Measurements from ENCODE around the gene CLEC14A.

Gene CLEC14A, protein sequence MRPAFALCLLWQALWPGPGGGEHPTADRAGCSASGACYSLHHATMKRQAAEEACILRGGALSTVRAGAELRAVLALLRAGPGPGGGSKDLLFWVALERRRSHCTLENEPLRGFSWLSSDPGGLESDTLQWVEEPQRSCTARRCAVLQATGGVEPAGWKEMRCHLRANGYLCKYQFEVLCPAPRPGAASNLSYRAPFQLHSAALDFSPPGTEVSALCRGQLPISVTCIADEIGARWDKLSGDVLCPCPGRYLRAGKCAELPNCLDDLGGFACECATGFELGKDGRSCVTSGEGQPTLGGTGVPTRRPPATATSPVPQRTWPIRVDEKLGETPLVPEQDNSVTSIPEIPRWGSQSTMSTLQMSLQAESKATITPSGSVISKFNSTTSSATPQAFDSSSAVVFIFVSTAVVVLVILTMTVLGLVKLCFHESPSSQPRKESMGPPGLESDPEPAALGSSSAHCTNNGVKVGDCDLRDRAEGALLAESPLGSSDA

DNA sequence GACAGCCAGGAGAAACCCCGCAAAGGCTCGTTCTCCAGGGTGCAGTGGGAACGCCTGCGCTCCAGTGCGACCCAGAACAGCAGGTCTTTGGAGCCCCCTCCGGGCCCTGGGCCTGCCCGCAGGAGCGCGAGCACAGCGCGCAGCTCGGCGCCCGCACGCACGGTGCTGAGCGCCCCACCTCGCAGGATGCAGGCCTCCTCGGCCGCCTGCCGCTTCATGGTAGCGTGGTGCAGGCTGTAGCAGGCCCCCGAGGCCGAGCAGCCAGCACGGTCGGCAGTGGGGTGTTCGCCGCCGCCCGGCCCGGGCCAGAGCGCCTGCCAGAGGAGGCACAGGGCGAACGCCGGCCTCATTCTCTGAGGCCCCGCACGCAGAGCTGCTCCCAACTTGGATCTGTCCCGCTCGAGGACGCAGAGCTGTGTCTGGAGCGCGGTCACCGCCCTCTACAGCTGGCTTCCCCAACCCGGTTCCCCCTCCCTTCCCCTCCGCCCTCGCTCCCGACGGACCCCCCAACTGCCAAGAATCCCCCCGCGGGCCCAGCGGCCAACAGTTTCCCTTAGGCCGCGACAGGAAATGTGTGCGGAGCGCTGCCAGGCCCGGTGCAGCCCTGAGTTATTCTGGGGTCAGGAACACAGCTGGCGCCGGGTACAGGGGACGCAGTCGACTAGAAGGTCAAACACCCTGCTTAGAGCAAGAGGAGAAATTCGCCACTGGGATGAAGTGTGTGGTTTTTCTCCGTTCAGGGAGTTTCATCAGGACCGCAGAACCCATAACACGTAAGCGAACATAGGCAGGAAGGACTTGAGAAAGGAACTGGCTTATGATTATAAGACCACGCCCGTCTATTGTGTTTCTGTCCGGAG, at the start of gene CLEC14A:
Gene CLEC14A, minus strand, starts transcription at position 421 of the 860 bp plus-strand sequence. Its CDS starts 71 bp downstream, at position 350.
- no peak for DNase-seq

DNA sequence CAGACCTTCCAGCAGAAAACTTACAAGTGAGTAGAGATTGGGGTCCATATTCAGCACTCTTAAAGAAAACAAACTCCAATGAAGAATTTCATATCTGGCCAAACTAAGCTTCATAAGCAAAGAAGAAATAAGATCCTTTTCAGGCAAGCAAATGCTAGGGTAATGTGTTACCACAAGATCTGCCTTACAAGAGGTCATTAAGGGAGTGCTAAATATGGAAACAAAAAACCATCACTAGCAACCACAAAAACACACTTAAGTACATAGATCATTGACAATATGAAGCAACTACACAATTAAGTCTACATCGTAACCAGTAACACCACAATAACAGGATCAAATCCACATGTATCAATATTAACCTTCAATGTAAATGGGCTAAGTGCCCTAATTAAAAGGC, 47.1 kb upstream of the CLEC14A start:
- DNase-seq, result no peak

DNA sequence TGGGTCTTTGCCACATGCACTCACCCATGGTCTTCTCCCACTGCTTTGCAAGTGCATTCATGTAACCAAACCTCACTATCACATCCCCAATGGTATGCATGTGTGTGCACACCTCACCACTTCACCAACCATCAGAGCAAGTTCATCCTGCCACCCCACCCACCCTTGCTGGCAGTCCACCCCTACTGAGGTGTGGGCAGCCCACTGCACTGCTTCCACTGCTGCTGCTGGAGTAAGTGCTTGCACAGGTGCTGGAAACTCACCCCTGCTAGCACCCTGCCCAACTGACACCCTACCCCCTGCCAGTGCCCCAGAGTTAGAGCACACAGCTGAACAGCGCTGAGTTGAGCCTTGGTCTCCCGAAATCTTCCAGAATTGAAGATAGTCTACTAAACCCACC, 46.1 kb upstream of the CLEC14A start:
- DNase-seq, result no peak

DNA sequence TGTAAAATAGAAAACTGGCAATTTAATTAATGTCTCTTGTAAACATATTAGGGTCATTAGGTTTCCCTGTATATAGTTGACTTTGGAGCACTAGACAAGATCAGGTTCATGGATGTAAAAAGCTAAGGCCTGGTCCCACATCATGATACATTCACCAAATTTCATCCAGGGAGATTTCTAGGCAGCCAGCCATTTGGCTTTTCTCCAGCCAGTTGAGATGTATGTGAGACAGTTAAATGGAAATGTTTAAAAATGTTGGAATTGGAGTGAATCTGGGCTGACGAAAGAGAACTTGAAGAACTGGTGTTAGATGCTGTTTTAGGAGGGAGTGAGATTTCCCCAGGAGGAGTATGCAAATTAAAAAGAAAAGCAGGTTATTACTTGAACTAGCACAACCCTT, 41.8 kb upstream of the CLEC14A start:
- DNase-seq, result no peak

DNA sequence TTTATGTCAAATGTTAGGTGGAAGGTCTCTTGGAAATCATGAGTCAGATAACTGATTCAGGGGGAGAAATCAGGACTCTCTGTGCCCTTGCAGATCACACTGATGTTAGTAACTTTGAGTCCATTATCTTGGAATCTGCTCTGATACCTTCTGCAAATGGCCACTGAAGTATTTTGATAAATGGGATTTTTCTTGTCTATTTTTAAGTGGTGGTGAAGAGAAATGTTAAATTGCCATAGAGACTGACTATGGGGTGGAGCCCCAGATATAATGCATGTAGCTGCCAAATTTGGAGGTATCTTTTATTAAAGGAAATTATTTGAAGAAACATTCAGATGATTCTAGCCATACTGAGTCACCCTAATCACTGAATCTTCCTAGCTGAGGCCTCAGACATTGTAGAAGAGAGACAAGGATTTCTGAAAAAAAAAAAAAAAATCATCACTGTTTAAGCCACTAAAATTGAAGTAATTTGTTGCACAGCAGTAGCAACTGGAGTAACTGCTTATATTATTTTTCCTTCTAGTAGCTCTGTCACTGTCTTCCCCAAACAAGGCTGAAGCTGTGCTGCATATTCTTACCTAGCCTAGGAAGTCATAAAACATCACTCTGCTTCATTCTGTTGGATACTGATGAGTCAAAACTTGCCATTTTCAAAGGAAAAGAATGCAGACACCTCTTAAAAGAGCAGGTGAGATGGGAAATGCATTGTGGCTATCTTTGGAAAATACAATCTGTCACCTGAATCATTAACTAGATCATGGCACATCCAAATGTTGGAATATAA, 36.0 kb upstream of the CLEC14A start:
- DNase-seq, result no peak

DNA sequence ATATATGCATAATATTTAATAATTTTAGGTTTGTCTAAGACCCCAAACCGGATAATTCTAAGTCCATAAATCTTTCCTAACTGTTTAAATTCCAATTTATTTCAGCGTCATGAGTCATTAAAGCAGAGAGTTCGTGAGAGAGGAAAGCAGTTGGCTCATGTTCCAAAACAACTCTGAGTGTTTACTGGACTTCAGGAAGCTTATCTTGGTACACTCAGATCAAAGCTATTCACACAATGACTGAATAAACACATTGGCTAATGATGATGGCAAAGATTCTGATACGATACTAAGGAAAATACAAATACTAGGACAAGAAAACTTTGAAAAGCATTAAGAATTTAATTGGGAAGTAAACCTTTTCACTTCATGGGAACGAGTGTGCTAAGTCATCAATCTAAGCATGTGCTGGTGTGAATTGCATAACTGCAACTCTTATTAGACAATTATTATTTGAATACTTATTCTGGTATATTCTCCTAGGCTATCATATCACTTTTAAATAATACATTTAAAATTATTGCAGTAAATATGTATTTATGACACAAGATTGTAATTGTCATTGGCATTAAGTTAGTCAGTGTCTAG, 34.8 kb upstream of the CLEC14A start:
- no peak for DNase-seq

DNA sequence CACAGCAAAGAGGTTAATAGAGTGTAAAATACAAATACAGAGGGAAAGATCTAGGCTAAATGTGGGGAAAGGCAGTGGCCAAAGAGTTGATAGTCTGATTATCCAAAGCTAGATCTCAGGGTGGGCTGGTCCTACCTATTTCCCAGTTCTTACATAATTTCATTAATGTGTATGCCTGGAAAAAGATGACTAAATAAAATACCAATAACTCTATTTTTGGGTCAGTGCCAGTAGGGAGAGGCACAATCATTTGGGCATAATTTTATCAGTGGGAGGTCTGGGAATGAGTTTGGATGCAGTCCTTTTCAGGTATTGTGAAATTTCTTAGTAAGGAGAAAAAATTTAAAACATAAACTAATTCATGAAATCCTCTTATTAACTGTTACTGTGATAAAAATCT, 30.6 kb upstream of the CLEC14A start:
- DNase-seq, result no peak

DNA sequence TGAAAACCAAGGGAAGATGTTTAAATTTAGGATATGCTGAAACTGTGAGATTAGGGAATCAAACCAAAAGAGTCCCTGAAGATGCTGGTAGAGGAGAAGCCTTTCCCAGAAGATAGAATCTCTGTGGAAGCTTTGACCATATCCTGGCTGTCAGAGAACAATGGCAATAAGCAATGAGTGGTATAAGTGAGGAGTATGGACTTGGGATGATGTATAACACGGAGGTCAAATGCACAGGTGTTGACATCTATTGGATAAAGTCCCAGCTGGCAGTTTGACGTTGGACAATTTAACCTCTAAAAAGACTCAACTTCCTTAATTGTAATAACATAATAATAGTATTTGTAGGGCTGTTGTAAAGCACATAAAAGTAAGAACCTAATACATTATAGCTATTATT, 30.1 kb upstream of the CLEC14A start:
- DNase-seq, result no peak

DNA sequence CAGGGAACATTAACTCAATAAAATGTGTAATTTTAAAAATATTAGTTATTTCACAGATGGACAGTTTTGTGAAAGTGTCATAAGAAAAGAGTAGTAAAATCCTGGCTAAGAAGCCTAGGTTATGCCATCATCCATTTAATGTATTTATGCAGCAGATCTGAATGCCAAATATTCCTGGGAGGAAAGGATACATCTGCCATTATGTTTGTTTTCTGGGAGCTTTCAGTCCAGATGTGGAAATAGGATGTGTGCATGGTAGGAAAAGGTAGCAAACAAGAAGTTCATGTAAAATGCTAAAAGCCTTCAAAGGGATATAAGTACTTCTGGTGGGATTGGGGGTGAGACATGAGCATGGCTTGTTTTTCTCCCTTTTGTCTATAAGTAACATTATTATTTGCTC, 27.0 kb upstream of the CLEC14A start:
- no peak for DNase-seq

DNA sequence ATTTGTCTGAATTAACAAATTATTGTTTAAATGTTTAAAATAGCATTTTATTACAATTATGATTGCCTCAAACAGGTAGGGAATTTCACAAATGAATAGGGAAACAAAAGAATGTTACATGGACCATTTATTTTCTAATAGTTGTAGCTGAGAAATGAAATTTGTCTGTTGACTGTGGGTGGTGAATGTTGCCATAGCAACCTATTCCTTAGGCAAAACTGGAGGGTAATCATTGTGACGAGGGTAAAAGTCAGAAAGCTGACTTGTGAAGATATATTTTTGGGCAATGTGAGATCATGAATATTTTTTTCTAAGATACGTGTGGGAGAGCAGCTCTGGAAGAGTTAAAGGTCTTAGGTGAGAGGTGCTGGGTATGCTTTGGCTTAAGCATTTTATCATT, 24.2 kb upstream of the CLEC14A start:
- no peak for DNase-seq

DNA sequence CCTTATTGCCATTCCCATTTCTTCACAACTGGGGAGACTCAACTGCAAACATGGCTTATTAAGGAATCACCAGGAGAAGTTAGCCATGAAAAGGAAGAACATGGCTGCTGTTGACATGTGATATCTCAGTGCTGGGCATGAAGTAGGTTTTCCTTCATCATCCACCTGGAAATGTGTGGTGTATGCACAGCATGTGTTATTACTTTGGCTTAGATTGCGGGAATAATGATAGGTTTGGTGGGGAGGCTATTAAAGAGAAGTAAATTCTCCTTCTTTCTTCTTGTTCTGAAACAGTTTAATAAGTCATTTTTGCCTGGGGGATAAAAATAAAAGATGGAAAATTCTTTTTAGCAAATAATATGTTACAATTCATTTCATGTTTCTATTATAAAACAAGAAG, 23.7 kb upstream of the CLEC14A start:
- DNase-seq, result no peak

DNA sequence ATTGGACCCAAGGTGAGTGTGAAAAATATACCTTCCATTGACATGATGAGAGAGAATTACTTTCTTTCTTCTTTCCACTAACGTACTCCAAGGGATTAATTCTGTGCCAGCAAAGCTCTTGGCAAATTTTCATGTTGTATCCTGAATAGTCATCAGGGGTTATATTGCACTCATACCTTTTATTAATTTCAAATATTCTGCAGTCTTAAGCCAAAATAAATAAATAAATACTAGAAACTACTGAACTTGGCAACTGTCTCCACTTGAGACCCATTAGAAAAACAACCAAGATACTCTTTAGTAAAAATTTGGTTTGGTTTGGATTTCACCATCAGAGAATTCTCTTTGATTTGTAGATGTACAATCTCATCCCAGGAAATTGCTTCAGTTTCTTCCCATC, 22.1 kb upstream of the CLEC14A start:
- no peak for DNase-seq

DNA sequence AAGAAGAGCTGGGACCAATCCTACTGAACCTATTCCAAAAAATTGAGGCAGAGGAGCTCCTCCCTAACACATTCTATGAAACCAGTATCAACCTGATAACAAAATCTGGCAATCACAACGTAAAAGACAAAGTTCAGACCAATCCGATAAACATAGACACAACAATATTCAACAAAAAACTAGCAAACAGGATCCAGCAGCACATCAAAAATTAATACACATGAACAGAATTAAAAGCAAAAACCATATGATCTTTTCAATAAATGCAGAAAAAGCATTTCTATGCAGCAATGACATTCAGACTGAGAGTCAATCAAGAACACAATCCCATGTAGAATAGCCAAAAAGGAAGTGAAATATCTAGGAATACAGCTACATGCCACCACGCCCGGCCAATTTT, 7.0 kb upstream of the CLEC14A start:
- DNase-seq, result no peak

DNA sequence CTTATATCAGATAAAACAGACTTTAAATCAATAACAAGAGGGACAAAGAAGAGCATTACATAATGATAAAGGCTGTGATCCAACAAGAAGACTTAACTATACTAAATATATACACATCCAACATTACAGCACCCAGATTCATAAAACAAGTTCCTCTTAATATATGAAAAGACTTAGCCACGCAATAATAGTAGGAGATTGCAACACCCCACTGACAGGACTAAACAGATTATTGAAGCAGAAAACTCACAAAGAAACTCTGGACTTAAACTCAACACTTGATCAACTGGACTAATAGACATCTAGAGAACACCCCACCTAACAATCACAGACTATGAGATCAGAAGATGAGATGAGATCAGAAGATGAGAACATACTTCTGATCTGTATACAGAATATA, 5.7 kb upstream of the CLEC14A start:
- DNase-seq, result no peak

DNA sequence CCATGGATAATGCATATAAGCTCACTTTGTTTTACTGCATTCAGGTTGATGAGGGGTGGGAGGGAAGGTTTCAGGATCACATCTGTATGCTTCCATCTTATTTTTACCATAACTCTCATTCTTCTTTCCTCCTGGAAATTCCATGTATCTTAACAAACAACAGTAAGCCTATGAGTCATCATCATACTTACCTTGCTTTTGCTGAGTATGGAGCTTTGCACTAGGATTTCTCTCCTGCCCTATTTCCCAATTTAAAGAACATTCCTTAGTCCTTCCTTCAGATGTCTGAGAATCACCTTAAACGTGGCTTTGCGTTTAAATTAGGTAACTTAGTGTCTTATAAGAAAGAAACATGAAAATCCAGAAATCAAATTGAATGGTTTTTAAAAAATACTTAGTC, 1.6 kb upstream of the CLEC14A start:
- DNase-seq, result no peak

DNA sequence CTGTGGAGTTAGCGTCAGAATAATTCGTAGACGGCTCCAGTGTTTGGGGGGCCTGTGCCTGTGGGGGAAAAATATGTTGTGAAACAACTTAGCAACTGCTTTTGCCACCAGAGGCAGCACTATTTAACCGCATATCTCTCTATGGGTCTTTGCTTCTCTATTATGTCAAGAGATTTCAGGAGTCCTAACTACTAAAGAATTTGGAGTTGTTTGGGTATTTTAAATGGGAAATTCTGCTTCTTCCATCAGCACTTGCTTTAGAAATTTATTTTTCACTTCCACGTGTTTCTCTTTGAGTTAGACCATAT, 594 bp upstream of the CLEC14A start:
- DNase-seq, result no peak

DNA sequence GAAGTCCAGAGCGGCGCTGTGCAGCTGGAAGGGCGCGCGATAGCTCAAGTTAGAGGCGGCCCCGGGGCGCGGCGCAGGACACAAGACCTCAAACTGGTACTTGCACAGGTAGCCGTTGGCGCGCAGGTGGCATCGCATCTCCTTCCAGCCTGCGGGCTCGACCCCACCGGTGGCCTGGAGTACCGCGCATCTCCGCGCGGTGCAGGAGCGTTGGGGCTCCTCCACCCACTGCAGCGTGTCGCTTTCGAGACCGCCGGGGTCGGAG, 553 bp downstream of the CLEC14A start:
- DNase-seq, result no peak

DNA sequence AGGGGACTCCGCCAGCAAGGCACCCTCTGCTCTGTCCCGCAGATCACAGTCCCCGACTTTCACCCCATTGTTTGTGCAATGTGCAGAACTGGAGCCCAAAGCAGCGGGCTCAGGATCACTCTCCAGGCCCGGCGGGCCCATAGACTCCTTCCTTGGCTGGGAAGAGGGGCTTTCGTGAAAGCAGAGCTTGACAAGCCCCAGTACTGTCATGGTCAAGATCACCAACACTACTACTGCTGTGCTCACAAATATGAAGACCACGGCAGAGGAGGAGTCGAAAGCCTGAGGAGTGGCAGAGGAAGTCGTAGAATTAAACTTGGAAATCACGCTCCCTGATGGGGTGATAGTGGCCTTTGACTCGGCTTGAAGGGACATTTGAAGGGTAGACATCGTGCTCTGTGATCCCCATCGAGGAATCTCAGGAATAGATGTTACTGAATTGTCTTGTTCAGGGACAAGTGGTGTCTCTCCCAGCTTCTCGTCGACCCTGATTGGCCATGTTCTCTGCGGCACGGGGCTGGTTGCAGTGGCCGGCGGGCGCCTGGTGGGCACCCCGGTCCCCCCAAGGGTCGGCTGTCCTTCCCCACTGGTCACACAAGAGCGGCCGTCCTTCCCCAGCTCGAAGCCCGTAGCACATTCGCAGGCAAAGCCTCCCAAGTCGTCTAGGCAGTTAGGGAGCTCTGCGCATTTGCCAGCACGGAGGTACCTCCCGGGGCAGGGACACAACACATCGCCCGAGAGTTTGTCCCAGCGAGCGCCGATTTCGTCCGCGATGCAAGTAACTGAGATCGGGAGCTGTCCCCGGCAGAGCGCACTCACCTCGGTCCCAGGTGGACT, 1.1 kb downstream of the CLEC14A start:
- DNase-seq, result no peak

DNA sequence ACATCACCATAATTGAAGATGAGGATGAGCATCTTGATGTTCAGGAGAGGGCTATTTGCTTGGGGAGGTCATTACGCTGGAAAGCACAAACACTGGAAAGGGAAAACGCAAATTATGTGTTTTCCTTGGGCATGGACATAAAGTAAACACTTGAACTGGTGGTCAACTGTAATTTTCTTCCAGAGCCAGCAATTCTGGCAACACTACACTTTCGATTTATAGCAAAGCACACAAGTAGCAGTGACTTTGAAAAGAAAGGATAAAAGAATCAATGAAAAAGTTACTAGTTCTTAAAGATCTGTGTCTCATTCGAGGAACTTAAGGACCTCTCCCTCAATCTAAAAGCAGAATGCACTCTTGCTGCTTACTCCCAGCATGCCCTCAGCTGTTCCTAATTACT, 2.2 kb downstream of the CLEC14A start:
- no peak for DNase-seq

DNA sequence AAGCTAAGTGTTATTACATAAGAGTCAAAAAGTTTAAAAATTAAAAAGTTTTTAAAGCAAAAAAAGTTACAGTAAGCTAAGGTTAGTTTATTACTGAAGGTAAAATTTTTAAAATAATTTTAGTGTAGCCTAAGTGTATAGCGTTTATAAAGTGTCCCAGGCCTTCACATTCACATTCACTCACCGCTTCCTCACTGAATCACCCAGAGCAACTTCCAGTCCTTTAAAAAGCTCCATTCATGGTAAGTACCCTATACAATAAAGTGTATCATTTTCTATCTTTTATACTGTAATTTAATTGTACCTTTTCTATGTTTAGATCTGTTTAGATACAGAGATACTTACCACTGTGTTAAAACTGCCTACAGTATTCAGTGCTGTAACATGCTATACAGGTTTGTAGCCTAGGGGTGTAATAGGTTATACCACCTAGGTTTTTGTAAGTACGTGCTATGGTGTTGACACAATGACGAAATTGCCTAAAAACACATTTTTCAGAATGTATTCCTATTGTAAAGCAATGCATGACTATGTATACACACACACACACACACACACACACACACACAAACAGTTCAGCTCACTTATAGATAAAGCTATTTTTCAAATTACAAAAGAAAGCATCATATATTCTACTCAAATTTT, 3.7 kb downstream of the CLEC14A start:
- no peak for DNase-seq

DNA sequence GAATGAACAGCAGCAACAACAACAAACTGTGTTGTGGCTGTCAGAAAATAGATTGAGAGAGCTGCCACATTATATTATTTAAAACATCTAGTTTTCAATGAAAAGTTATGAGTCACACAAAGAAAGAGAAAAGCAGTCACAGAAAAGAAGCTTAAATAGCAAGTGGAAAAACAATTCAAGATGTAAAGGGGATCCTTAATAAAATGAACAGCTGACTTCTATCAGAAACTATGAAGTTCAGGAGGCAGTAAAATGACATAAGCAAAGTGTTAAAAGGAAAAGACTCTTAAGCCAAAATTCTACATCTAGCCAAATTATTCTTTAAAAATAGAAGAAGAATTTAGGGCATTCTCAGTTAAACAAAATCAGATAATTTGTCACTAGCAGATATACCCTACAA, 5.6 kb downstream of the CLEC14A start:
- no peak for DNase-seq

Data from NCI-H524 treated with DMSO at 0.1 percent for 48 hours (cell line).